GM19193 (cell line): Measurements from ENCODE around the gene HELQ.

Experiments used
- POLR2A ChIP-seq: IDR thresholded peaks from 4 replicates; pipeline ENCODE4 v1.6.1; 2011; ENCODE audit not compliant: insufficient read depth, insufficient read length; ENCODE audit errors: extremely low read depth

Gene HELQ

DNA sequence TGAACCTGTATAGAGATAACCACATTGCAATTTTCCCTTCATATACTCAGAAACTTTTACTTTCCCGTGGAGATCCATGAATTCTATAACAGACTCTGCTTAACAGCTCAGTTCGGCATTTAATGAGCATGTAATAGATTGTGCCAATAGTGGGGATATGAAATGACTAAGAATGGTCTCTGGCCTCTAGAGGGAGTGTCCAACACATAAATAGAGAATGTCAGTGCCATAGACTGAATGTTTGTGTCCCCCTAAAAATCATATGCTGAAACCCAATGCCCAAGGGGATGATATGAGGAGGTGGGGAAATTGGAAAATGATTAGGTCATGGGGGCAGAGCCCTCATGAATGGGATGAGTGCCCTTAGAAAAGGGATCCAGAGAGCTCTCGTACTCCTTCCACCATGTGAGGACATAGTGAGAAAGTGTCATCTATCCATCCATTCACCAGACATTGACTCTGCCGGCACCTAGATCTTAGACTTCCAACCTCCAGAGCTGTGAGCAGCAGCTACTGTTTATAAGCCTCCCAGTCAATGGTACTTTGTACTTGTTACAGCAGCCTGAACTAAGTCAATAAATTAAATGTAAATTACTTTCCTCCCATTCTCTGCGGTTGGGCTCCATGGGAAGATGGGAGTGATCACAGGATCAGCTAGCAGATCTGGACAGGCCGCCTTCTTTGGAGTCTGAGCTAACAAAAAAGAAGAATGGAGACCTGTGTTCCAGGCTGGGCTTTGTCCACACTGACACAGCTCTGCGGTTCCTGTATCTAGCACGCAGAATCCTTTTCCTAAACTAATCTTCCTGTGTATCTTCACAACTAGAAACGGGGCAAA lies 92.9 kb downstream of the HELQ start:
- no peak for TF ChIP-seq POLR2A

- no peak for TF ChIP-seq POLR2A
These were observed 94.1 kb downstream of the HELQ start for GRCh38 chr4:83361416-83362103.

DNA sequence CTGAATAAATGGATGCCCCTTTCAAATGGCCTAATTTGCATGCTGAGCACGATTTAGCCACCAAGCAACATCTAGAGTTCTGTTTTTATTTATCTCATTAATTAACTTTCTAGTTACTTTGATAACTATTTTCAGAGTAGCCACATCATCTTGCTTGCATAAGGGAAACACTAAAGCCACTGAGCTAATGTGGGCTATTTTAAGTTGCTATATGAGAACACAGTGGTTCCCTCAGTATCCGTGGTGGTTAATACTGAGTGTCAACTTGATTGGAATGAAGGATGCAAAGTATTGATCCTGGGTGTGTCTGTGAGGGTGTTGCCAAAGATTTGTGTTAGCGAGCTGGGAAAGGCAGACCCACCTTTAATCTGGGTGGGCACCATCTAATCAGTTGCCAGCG lies 95.6 kb downstream of the HELQ start:
- no peak for TF ChIP-seq POLR2A

DNA sequence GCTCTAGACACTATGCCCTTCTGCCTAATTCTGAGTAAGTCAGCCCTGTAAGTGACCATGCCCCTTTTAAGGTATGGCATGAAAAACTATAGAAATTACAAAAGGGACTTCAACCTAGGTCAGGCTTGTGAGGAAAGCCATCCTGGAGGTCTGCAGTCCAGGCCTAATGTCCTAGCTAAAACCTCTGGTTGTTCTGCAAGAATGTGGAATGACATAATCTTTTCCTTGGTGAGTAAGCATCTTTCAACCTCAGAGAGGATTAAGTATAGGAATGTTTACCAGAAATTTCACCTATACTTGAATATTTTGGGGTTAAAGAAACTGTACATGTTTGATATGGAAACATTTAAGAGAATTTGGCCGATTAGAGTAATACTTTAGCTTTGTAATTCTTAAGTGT lies 97.2 kb downstream of the HELQ start:
- TF ChIP-seq POLR2A, result no peak
